OCI-LY7 (cell line): ENCODE data around the gene CTNNA1.

ENCODE experiments used
- CTCF ChIP-seq: fragments of 200-600 bp; sonication (generic); conservative IDR thresholded peaks from 2 replicates; pipeline ENCODE4 v1.5.1; 2014; ENCODE audit warnings: mild to moderate bottlenecking, antibody characterized with exemption, low read length, moderate library complexity, mixed read lengths
- EZH2phosphoT487 ChIP-seq: fragments of 200-600 bp; sonication (generic); IDR thresholded peaks from 2 replicates; pipeline ENCODE4 v1.6.1; 2018; ENCODE audit warnings: low read depth, borderline replicate concordance, mild to moderate bottlenecking, mixed run types, antibody characterized with exemption, low read length, moderate library complexity, mixed read lengths

- no peak for TF ChIP-seq CTCF
- TF ChIP-seq EZH2phosphoT487, result no peak
These were observed 225.4 kb downstream of the CTNNA1 start for GRCh38 chr5:138978581-138978980.
